A673 (cell line): ENCODE measurements around the gene RASAL2.

Experiments used
- CTCF ChIP-seq: fragments of 300-800, 200-600 bp; sonication (generic); conservative IDR thresholded peaks from 2 replicates; pipeline ENCODE4 v1.5.1; 2017; ENCODE audit warnings: low read depth, mild to moderate bottlenecking, antibody characterized with exemption, low read length, moderate library complexity, mixed read lengths
- EZH2 ChIP-seq: fragments of 200-600 bp; sonication (generic); IDR thresholded peaks from 2 replicates; pipeline ENCODE4 v1.6.1; 2017; ENCODE audit warnings: borderline replicate concordance, low read depth, mild to moderate bottlenecking, mixed read lengths, antibody characterized with exemption, low read length; ENCODE audit not compliant: poor library complexity, severe bottlenecking

DNA sequence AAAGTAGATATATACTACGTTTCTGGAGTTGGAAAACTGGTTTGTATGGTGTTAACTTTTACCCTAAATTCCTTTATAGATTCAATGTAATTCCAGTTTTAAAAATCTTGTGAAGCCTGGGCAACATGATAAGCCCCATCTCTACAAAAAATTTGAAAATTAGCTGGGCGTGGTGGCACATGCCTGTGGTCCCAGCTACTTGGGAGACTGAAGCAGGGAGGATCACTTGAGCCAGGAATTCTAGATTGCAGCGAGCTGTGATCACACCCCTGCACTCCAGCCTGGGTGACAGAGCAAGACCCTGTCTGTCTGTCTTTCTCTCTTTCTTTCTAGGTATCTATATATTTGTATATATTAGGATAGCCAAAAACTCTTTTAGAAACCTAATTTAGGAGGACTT is 260.9 kb downstream of the RASAL2 start:
- no peak for TF ChIP-seq CTCF
- TF ChIP-seq EZH2 = no peak
